Neural cell (in vitro differentiated cells): ENCODE results near the gene CDH4.

Experiments
- CTCF ChIP-seq: fragments of 450-650 bp; IDR thresholded peaks from 2 replicates; pipeline ENCODE4 v1.5.1; 2014; ENCODE audit warnings: antibody characterized with exemption, mild to moderate bottlenecking, moderate library complexity; ENCODE audit not compliant: poor library complexity, severe bottlenecking
- EP300 ChIP-seq: fragments of 450-650 bp; conservative IDR thresholded peaks from 2 replicates; pipeline ENCODE4 v1.6.1; 2014; ENCODE audit warnings: antibody characterized with exemption, mild to moderate bottlenecking, moderate library complexity; ENCODE audit not compliant: poor library complexity, severe bottlenecking

GRCh38 chr20:61527626-61528025 lies 275.6 kb downstream of the CDH4 start:
- no peak for TF ChIP-seq CTCF
- TF ChIP-seq EP300, result no peak
